Natural killer cell (primary cell): ENCODE measurements around the gene SLC35A4. TPM values are rescaled to one million over a fixed set of nuclear protein-coding genes. Genes with fewer than 3 reads are reported as not detected.
"Not testable (repeated sequence)": the region's sequence is repeated elsewhere in the genome, so short reads cannot be mapped to it uniquely, and the experiment has no call there.

ENCODE experiments used
- ATAC-seq, 3 donors: fragments of 150-1000 bp in 2 of 3; fragments of 200-7000 bp in 1 of 3; cut with Tn5 transposase; 1 replicate in 1 of 3; 2 replicates in 2 of 3; pipeline ENCODE4 v1.10.0; 2021; ENCODE audit warnings: mild to moderate bottlenecking in 2 of 3, moderate library complexity in 2 of 3
- DNase-seq, 2 donors: peaks; one replicate each; pipeline versions ENCODE4 v3.0.0 to v3.0.0-alpha.2; 2013 to 2021; ENCODE audit warnings: mixed read lengths in 1 of 2
- H3K27ac ChIP-seq: one replicate; pipeline ENCODE4 v1.5.1; 2013; ENCODE audit warnings: mild to moderate bottlenecking, low read length
- H3K27me3 ChIP-seq: one replicate; pipeline ENCODE4 v1.6.1; 2013; ENCODE audit warnings: low read length; ENCODE audit not compliant: control insufficient read depth, insufficient read depth
- H3K36me3 ChIP-seq: one replicate; pipeline ENCODE4 v1.6.1; 2013; ENCODE audit warnings: low read length; ENCODE audit not compliant: control insufficient read depth, insufficient read depth
- H3K4me1 ChIP-seq: one replicate; pipeline ENCODE4 v1.6.1; 2013; ENCODE audit warnings: low read length; ENCODE audit not compliant: control insufficient read depth, insufficient read depth
- H3K4me3 ChIP-seq: one replicate; pipeline ENCODE4 v1.5.1; 2013; ENCODE audit warnings: low read length
- H3K9me3 ChIP-seq: one replicate; pipeline ENCODE4 v1.6.1; 2013; ENCODE audit warnings: low read length; ENCODE audit not compliant: control insufficient read depth, insufficient read depth
- H3K27ac Mint-ChIP-seq, 2 donors: one replicate each; pipeline ENCODE4 v1.8.0; 2022; ENCODE audit warnings: mild to moderate bottlenecking in 2 of 2, mixed read lengths in 2 of 2, moderate library complexity in 1 of 2
- H3K27me3 Mint-ChIP-seq, 2 donors: one replicate each; pipeline ENCODE4 v1.8.0; 2022; ENCODE audit warnings: low read depth in 2 of 2, mixed read lengths in 2 of 2
- H3K36me3 Mint-ChIP-seq: one replicate; pipeline ENCODE4 v1.8.0; 2022; ENCODE audit warnings: mixed read lengths
- H3K4me1 Mint-ChIP-seq, 2 donors: one replicate each; pipeline ENCODE4 v1.8.0; 2022; ENCODE audit warnings: mixed read lengths in 2 of 2
- H3K4me3 Mint-ChIP-seq: one replicate; pipeline ENCODE4 v1.8.0; 2022; ENCODE audit warnings: mild to moderate bottlenecking, moderate library complexity, mixed read lengths
- H3K9me3 Mint-ChIP-seq, 2 donors: one replicate each; pipeline ENCODE4 v1.8.0; 2022; ENCODE audit warnings: mixed read lengths in 2 of 2
- CTCF ChIP-seq: fragments of 200-600 bp; IDR thresholded peaks from one replicate; pipeline ENCODE4 v1.8.0; 2022; ENCODE audit warnings: antibody characterized with exemption
- WGBS: methylation state at CpG from one replicate; pipeline ENCODE4 v1.1.7; 2013; ENCODE audit warnings: missing lambda C conversion rate; ENCODE audit not compliant: insufficient coverage; 5-methylcytosine and 5-hydroxymethylcytosine counted together
- intact Hi-C: fragments of 100-400 bp; cut with micrococcal nuclease; formaldehyde crosslinking; loops from one replicate; pipeline ENCODE4 v1.14.2; 2022
- total RNA-seq, 4 donors: library from RNA; stranded (reverse); fragments of 120-200 nt in 1 of 4; gene quantifications; one replicate each; pipeline versions ENCODE4 v1.2.3 to v1.2.4, GENCODE V29; 2013 to 2022

The SLC35A4 gene
- total RNA-seq, 3 donors from 2014 or later (not counting 1 experiment from before 2014, with no cell fraction given), result 63.1 to 76.1 (median 72.3) TPM

GRCh38 chr5:140576776-140577201 lies 12.2 kb downstream of the SLC35A4 start:
- H3K4me1 Mint-ChIP-seq, result no peaks in the 10 kb centered on the region
- H3K27ac Mint-ChIP-seq, result no peak overlapping the region
- no peak overlapping the region for H3K4me3 Mint-ChIP-seq
- Histone ChIP-seq H3K4me1 (no peaks in the 10 kb centered on the region), H3K4me3 (no peak overlapping the region), H3K27me3 (no peaks in the 10 kb centered on the region), H3K9me3 (no peaks in the 10 kb centered on the region), H3K27ac (no peak overlapping the region), H3K36me3 (no peaks in the 10 kb centered on the region)
- H3K27me3 Mint-ChIP-seq, result peaks cover 3 to 7% of the 10 kb centered on the region in 2 donors
- TF ChIP-seq CTCF, result no peak
- no peaks in the 10 kb centered on the region for H3K36me3 Mint-ChIP-seq
- ATAC-seq (no peak), DNase-seq (no peak)
- no peaks in the 10 kb centered on the region for H3K9me3 Mint-ChIP-seq
- WGBS, result 86% methylated on average over 1 of the region's 2 CpGs
- intact Hi-C loops, result no loop called here

DNA sequence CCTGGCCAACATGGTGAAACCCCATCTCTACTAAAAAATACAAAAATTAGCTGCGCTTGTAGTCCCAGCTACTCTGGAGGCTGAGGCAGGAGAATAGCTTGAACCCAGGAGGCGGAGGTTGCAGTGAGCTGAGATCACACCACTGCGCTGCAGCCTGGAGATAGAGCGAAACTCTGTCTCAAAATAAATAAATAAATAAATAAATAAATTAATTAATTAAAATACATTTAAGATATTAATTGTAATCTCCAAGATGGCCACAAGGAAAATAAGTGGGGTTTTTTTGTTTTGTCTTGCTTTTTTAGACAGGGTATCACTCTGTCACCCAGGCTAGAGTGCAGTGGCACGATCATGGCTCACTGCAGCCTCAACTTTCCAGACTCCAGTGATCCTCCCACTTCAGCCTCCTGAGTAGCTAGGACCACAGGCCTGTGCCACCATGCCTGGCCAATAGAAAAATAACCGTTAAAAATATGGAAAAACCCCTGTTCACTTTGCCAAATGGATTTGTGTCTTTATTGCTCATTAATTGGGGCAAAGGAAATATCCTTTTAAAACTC lies 14.6 kb downstream of the SLC35A4 start:
- H3K36me3 ChIP-seq, H3K4me1 Mint-ChIP-seq, ATAC-seq, H3K9me3 Mint-ChIP-seq, H3K9me3 ChIP-seq, H3K4me3 ChIP-seq, H3K27ac ChIP-seq, intact Hi-C loops, H3K27ac Mint-ChIP-seq, H3K36me3 Mint-ChIP-seq, H3K4me3 Mint-ChIP-seq, H3K27me3 ChIP-seq, DNase-seq, H3K4me1 ChIP-seq: not testable (repeated sequence)
- WGBS, result 83% methylated on average over 4 of the region's 6 CpGs
- H3K27me3 Mint-ChIP-seq, result peaks cover 3 to 24% of the 10 kb centered on the region in 2 donors

GRCh38 chr5:140587495-140587894 lies 22.9 kb downstream of the SLC35A4 start:
- Histone ChIP-seq H3K4me3 (no peak overlapping the region), H3K36me3 (no peaks in the 10 kb centered on the region), H3K27ac (no peak overlapping the region), H3K9me3 (no peaks in the 10 kb centered on the region), H3K4me1 (no peaks in the 10 kb centered on the region), H3K27me3 (peaks cover 3% of the 10 kb centered on the region)
- no peaks in the 10 kb centered on the region for H3K36me3 Mint-ChIP-seq
- intact Hi-C loops, result no loop called here
- DNase-seq (no peak), ATAC-seq (no peak)
- H3K4me3 Mint-ChIP-seq, result no peak overlapping the region
- peaks cover 5 to 29% of the 10 kb centered on the region in 2 donors for H3K27me3 Mint-ChIP-seq
- H3K9me3 Mint-ChIP-seq, result no peaks in the 10 kb centered on the region
- no peak overlapping the region for H3K27ac Mint-ChIP-seq
- no peak for TF ChIP-seq CTCF
- WGBS, result 96% methylated on average over 1 of the region's 1 CpG
- H3K4me1 Mint-ChIP-seq, result no peaks in the 10 kb centered on the region

GRCh38 chr5:140588311-140589070 lies 23.9 kb downstream of the SLC35A4 start:
- ATAC-seq (no peak), DNase-seq (no peak)
- Mint-ChIP-seq H3K4me3 (no peak overlapping the region), H3K27me3 (peaks cover 5 to 20% of the 10 kb centered on the region in 2 donors), H3K36me3 (no peaks in the 10 kb centered on the region), H3K27ac (no peak overlapping the region), H3K4me1 (no peaks in the 10 kb centered on the region), H3K9me3 (no peaks in the 10 kb centered on the region)
- intact Hi-C loops, result no loop called here
- WGBS, result 96% methylated on average over 3 of the region's 5 CpGs
- H3K27ac ChIP-seq, result no peak overlapping the region
- no peaks in the 10 kb centered on the region for H3K9me3 ChIP-seq
- H3K36me3 ChIP-seq, result no peaks in the 10 kb centered on the region
- H3K4me3 ChIP-seq, result no peak overlapping the region
- H3K4me1 ChIP-seq, result no peaks in the 10 kb centered on the region
- no peak for TF ChIP-seq CTCF
- peaks cover 3% of the 10 kb centered on the region for H3K27me3 ChIP-seq
